Activated B cell treated with CpG ODN at 0.5 μM for 24 hours (primary cell): ENCODE data around the gene LRRC47. TPM values are rescaled to one million over a fixed set of nuclear protein-coding genes. Genes with fewer than 3 reads are reported as not detected.

Experiments used
- ATAC-seq: fragments of 200-7000 bp; cut with Tn5 transposase; one replicate; pipeline ENCODE4 v1.10.0; 2021; ENCODE audit warnings: low read depth, mild to moderate bottlenecking, moderate library complexity
- CTCF ChIA-PET: fragments of 350-600 bp; sonication (Branson Sonifier 250); formaldehyde crosslinking; loops from one replicate; lab custom pipeline; 2021; ENCODE audit warnings: antibody characterized with exemption; lab: Charles Lee
- POLR2A ChIA-PET: fragments of 350-600 bp; sonication (Branson Sonifier 250); formaldehyde crosslinking; loops from one replicate; lab custom pipeline; 2021; ENCODE audit warnings: antibody characterized with exemption; lab: Charles Lee
- DNase-seq: peaks from one replicate; pipeline ENCODE4 v3.0.0; 2022
- H3K27ac Mint-ChIP-seq: one replicate; pipeline ENCODE4 v1.8.0; 2020; ENCODE audit warnings: mixed read lengths
- H3K27me3 Mint-ChIP-seq: one replicate; pipeline ENCODE4 v1.8.0; 2021; ENCODE audit warnings: mixed read lengths
- H3K36me3 Mint-ChIP-seq: one replicate; pipeline ENCODE4 v1.8.0; 2021; ENCODE audit warnings: low read depth, mixed read lengths
- H3K4me1 Mint-ChIP-seq: one replicate; pipeline ENCODE4 v1.8.0; 2021; ENCODE audit warnings: mixed read lengths
- H3K4me3 Mint-ChIP-seq: one replicate; pipeline ENCODE4 v1.8.0; 2020; ENCODE audit warnings: mild to moderate bottlenecking, mixed read lengths
- H3K9me3 Mint-ChIP-seq: one replicate; pipeline ENCODE4 v1.8.0; 2020; ENCODE audit warnings: mixed read lengths
- CTCF ChIP-seq: fragments of 200-600 bp; IDR thresholded peaks from one replicate; pipeline ENCODE4 v1.8.0; 2022; ENCODE audit warnings: antibody characterized with exemption, mild to moderate bottlenecking
- intact Hi-C: fragments of 100-400 bp; cut with micrococcal nuclease; formaldehyde crosslinking; loops from one replicate; pipeline ENCODE4 v1.15.1; 2024
- total RNA-seq: library from RNA; stranded (reverse); gene quantifications from 2 replicates; pipeline ENCODE4 v1.2.3, GENCODE V29; 2022

The LRRC47 gene
- total RNA-seq, 1 donor from 2014 or later, result 43.3 TPM

DNA sequence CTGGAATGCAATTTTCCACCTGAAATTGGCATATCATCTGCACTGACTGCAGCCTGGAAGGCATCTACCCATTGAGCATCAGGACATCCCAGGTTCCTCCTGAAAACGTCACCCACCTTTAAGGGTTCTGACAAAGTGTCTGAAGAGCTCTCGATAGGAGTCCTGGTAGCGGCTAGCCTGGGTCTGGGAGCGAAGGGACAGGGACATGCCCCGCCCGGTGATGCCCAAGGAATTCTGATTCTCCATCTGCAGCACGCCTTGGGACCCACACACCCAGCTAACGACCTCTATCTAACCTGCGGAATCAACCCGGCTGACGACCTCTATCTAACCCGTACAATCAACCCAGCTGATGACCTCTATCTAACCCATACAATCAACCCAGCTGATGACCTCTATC, 57.4 kb downstream of the LRRC47 start:
- no peak overlapping the region for H3K27ac Mint-ChIP-seq
- TF ChIP-seq CTCF, result no peak
- no peak overlapping the region for H3K4me3 Mint-ChIP-seq
- ChIA-PET CTCF (interaction anchor here (0.8 kb wide), 1 partner anchor 174 kb away, joined by 4 read pairs; no protein-coding TSS in a partner anchor), POLR2A (no interaction called here)
- no peaks in the 10 kb centered on the region for H3K4me1 Mint-ChIP-seq
- DNase-seq (no peak), ATAC-seq (no peak)
- H3K36me3 Mint-ChIP-seq, result peaks cover 50% of the 10 kb centered on the region
- no peaks in the 10 kb centered on the region for H3K9me3 Mint-ChIP-seq
- intact Hi-C loops, result no loop called here
- H3K27me3 Mint-ChIP-seq, result no peaks in the 10 kb centered on the region

- POLR2A ChIA-PET, result interaction anchor here (0.6 kb wide), 1 partner anchor 19 kb away, joined by 4 read pairs; no protein-coding TSS in a partner anchor
- Mint-ChIP-seq H3K4me3 (no peak overlapping the region), H3K4me1 (no peaks in the 10 kb centered on the region), H3K27me3 (no peaks in the 10 kb centered on the region), H3K9me3 (no peaks in the 10 kb centered on the region), H3K27ac (no peak overlapping the region), H3K36me3 (peaks cover 32% of the 10 kb centered on the region)
- ATAC-seq (no peak), DNase-seq (no peak)
- intact Hi-C loops, result no loop called here
- CTCF ChIA-PET, result interaction anchor here (1.2 kb wide), 1 partner anchor 12 kb away, joined by 6 read pairs; no protein-coding TSS in a partner anchor
- no peak for TF ChIP-seq CTCF
Measured at GRCh38 chr1:3736708-3737107, 59.6 kb downstream of the LRRC47 start.

GRCh38 chr1:3736131-3736561, 60.2 kb downstream of the LRRC47 start:
- ChIA-PET CTCF (interaction anchor here (1.2 kb wide), 1 partner anchor 12 kb away, joined by 6 read pairs; no protein-coding TSS in a partner anchor), POLR2A (interaction anchor here (0.6 kb wide), 1 partner anchor 18 kb away, joined by 4 read pairs; no protein-coding TSS in a partner anchor)
- no peaks in the 10 kb centered on the region for H3K4me1 Mint-ChIP-seq
- intact Hi-C loops, result no loop called here
- H3K27ac Mint-ChIP-seq, result no peak overlapping the region
- no peak overlapping the region for H3K4me3 Mint-ChIP-seq
- ATAC-seq (no peak), DNase-seq (no peak)
- H3K27me3 Mint-ChIP-seq, result no peaks in the 10 kb centered on the region
- H3K9me3 Mint-ChIP-seq, result no peaks in the 10 kb centered on the region
- no peak for TF ChIP-seq CTCF
- peaks cover 26% of the 10 kb centered on the region for H3K36me3 Mint-ChIP-seq

GRCh38 chr1:3735688-3736087, 60.6 kb downstream of the LRRC47 start:
- CTCF ChIA-PET, result interaction anchor here (1.2 kb wide), 1 partner anchor 11 kb away, joined by 6 read pairs; no protein-coding TSS in a partner anchor
- no peaks in the 10 kb centered on the region for H3K9me3 Mint-ChIP-seq
- no peak for TF ChIP-seq CTCF
- H3K4me3 Mint-ChIP-seq, result no peak overlapping the region
- H3K36me3 Mint-ChIP-seq, result peaks cover 23% of the 10 kb centered on the region
- H3K4me1 Mint-ChIP-seq, result no peaks in the 10 kb centered on the region
- no peak for DNase-seq
- intact Hi-C loops, result no loop called here
- peaks cover 3% of the 10 kb centered on the region for H3K27me3 Mint-ChIP-seq
- no peak overlapping the region for H3K27ac Mint-ChIP-seq
- POLR2A ChIA-PET, result no interaction called here
- no peak for ATAC-seq

- ATAC-seq (no peak), DNase-seq (no peak)
- intact Hi-C loops, result no loop called here
- POLR2A ChIA-PET, result no interaction called here
- no peak for TF ChIP-seq CTCF
- H3K4me3 Mint-ChIP-seq, result no peak overlapping the region
- CTCF ChIA-PET, result interaction anchor here (1.2 to 1.7 kb wide), 2 partner anchors 11 kb away, joined by 6 read pairs; no protein-coding TSS in a partner anchor
- H3K36me3 Mint-ChIP-seq, result peaks cover 23% of the 10 kb centered on the region
- no peaks in the 10 kb centered on the region for H3K4me1 Mint-ChIP-seq
- H3K27me3 Mint-ChIP-seq, result peaks cover 3% of the 10 kb centered on the region
- no peak overlapping the region for H3K27ac Mint-ChIP-seq
- no peaks in the 10 kb centered on the region for H3K9me3 Mint-ChIP-seq
Measured at GRCh38 chr1:3735027-3735681, 61.1 kb downstream of the LRRC47 start.
